ELR (cell line): ENCODE results near the gene RRP8.

Source experiments
- DNase-seq: peaks from one replicate; pipeline ENCODE4 v3.0.0-alpha.2; 2015; ENCODE audit warnings: low read depth

Gene RRP8

DNA sequence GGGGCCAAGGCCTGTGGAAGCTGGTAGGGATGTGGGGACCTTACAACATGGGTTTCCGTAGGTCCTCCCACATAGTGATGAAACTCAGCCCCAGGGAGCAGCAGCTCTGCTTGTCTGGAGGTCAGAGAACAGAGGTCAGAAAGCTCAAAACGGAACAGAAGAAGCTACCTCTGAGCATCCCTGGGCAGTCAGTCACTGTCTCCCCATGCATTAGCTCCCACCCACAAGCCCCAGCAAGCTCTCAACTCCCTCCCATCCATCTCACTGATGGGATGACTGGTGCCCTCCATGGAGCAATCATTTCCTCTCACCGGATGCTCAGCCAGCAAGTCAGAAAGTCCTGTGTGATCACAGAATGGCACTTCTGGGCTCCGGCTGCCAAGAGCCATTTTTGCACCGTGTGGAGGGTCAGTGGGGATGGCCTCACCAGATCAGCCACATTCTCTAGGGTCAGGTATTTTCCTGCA lies 13.9 kb upstream of the RRP8 start:
- peak; percentile 81 for DNase-seq

DNA sequence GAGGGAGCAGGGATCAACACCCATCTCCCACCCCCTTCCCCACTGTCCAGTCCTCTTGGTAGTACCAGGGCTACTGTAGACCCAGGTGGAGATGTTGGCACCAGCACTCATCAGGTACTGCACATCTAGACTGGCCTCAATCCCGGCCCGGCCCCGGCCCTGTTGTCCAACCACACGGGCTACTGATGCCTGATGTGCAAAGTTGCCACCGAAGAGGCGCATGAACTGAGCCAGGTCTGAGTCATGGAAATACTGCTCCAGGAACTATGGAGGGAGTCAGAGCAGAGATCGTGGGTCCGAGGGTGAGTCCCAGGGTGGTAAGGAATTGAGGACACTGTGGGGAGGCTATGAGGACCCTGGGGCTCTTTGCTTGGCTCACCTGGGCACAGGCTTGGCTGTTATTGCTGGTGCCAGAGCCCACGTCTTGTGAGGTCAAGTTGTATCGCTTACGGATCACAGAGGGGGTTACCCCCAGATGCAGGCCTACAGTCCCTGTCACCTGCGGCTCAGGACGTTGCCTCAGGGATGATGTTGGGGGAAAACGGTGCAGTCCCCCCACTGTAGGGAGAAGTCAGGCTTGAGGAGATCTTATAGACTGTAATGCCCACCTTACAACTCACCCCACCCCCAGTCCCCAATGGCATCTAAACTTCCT lies 13.3 kb upstream of the RRP8 start:
- DNase-seq = peak; percentile 65

DNA sequence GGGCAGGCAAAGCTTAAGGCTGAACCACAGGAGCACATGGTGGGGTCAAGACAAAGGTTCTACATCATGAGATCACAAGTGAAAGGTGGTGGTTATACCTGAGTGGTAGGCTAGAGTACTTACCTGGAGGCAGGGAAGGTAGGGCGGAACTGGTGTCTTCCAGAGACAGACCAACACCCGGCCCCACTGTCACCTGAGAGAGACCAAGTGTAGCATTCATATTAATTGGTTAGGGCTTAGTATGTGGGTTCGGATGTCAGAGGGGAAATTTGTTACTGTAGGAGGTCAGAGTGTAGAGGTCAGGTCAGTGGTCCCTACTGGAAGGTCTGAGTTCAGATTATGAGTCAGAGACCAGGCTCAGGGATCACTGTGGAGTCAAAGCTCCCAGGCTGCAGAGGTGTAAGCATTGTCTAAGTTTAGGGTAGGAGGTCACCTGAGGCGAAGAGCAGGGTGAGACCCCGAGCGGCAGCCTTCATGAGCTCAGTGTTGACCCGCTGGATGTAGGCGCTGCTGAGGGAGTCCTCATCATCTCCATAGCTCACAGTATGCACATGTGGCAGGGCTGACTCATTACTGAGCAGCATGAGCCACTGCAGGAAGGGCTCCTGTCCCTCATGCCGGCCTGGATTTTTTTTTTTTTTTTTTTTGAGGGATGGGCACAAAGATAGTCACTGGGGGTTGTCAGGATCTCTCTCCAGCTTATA lies 12.6 kb upstream of the RRP8 start:
- DNase-seq = peak; percentile 85

DNA sequence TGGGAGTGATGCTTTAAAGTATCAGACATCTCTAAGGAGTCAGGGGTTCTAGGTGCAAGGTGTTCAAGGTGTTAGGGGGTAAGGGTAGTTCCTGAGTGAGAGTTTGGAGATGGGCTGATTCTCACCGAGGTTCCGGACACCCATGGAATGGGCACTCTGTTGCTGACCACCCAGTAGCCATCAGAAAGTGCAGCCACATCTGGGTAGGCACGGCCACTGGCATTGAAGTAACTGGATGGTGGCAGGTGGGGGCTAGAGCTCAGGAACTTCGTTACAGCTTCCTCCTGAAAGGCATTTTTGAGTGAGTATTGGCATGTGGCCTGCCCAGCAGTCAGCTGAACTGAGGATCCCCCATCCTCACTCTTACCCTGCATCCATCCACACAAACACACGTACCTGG lies 11.6 kb upstream of the RRP8 start:
- DNase-seq = no peak

DNA sequence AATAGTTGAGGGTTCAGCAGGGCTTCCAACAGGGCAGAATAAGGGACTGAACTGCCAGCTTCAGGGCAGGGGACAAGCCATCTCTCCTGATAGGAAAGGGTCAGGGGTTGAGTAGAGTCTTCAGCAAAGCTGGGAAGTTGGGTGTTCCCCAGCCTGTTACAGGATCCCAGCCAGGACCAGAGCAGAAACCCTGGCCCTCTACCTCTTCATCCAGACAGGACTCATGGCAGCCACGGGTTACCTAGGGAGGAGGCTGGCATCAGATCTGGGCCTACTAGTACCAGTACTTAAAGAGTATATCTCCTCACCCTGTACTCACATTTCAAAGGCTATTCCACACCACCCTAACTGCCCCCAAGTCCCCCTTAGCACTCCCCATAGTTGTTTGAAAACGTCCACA lies 11.0 kb upstream of the RRP8 start:
- no peak for DNase-seq

DNA sequence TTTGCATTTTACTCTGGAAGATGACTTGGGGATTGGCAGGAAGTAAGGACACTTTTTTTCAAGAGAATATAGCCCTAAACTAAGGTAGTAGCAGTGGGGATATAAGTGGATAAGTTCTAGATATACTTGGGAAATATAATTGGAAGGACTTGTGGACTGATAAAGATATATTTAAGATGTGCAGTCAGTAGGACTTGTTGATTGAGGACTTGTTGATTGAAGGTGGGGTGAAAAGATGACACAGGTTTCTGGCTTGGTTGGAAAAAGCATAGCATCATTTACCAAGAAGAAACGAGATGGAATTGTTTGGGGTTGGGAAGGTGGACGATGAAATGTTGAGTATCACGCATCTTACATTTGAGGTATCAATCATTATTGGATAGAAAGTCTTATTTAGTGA lies 10.1 kb upstream of the RRP8 start:
- DNase-seq = no peak

DNA sequence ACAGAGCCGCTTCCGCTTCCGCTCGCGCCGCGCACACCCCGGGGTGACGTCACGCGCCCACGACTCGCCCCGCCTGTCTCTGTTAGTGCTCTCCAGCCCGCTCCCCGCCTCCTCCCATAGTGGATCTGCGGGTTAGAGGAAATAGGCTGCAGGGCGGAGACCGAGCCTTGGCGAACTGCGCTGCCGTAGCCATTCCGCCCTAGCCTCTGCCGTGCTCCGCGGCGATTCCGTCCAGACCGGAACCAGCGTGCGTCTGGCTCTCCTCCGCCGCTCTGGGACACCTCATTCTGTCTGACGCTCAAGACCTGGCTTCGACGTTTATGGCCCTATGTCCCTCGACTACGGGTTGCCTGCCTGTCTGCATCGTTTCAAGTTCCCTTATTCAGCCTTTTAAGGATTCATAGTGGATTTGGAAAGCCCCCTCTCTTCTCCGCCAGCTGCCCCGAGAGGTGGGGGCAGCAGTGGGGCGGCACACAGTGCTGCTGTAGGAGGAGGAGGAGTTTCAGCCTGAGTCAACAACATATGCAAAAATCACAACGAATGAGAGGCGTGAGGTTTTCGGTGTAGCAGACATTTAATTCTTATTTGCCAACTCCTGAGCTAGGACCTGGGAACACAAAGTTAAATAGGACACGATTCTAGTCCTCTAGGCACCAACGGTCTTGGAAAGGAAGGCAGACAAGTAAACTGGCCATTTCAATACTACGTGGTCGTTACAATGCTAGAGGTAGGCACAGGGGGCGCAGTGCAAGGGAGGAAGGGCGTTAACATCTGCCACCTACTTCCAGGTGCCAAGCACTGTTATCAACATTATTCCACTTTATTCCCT lies 9.0 kb upstream of the RRP8 start, which contains the start of gene TAF10:
TAF10 (minus strand) TSS at position 4 of the 829 bp plus-strand sequence. CDS start 27 bp downstream, outside the sequence.
- DNase-seq = peak; percentile 98

DNA sequence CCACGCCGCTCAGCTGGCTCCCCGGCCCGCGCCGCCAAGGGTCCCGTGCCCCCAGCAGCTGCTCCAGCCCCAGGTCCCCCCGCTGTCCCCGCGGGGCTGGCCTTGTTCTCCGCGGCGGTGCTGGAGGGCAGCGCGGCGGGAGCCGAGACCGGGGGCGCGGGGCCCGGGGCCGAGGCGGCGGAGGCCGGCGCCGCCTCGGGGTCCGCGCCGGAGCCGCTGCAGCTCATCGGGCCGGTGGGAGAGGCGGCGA lies 8.5 kb upstream of the RRP8 start:
- DNase-seq = no peak

DNA sequence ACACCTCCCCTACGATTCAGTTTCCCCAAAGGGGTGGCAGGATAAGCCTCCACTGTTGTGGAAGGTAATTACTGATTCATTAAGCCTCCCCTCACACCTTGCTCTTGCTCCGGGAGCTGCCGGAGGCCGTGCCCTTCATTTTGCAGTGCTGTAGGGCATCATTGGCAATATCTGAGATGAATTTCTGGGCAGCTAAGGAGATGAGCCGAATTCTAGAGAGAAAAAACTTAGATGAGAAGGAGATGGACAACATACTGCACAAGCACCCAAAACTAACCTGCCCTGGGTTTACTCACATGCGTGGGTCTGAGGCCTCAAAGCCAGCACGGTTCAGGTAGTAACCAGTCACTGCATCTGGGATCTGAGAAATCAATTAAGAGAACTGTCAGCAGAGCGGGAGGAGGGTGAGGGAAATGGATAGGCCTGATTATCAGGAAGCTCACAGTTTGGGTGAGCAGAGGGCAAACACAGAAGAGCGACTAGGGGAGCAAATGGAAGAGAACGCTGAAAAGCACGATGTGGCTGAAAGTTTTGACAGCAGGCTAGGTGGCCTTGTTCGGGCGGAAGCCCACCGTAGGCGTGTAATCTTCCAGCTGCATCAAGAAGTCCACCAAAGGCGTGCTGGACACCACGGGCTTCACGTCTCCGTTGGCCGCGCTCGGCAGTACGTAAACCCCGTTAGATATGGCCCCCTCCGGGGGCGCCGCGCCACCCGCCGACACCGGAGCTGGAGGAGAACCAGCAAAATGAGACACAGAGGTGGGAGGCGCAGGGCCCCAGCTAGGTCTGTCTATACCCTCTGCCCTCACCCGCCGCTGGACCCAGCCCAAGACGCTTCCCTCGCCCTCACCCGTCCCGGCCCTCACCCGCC lies 7.9 kb upstream of the RRP8 start:
- DNase-seq = peak; percentile 36

DNA sequence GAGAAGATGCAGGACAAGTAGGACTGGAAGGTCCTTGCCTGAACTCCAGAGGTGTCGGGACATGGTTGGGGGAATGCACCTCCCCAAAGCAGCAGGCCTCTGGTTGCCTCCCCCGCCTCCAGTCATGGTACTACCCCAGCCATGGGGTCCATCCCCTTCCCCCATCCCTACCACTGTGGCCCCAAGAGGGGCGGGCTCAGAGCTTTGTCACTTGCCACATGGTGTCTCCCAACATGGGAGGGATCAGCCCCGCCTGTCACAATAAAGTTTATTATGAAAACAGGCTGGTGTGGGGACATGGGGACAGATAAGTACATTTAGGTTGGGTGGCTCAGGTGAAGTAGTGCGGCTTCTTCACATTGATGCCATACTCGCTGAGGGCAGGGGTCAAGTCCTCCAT lies 7.2 kb upstream of the RRP8 start:
- DNase-seq = no peak

DNA sequence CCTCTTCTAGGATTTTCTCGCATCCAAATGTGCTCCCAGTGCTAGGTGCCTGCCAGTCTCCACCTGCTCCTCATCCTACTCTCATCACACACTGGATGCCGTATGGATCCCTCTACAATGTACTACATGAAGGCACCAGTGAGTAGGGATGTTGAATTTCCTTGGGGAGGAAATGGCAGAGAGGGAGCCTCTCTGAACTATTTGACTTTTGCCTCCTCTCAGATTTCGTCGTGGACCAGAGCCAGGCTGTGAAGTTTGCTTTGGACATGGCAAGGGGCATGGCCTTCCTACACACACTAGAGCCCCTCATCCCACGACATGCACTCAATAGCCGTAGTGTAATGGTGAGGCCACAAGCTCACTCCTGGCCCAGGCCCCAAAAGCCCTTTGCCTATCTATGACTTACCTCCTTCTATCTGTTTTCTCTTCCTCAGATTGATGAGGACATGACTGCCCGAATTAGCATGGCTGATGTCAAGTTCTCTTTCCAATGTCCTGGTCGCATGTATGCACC lies 6.1 kb upstream of the RRP8 start:
- no peak for DNase-seq

DNA sequence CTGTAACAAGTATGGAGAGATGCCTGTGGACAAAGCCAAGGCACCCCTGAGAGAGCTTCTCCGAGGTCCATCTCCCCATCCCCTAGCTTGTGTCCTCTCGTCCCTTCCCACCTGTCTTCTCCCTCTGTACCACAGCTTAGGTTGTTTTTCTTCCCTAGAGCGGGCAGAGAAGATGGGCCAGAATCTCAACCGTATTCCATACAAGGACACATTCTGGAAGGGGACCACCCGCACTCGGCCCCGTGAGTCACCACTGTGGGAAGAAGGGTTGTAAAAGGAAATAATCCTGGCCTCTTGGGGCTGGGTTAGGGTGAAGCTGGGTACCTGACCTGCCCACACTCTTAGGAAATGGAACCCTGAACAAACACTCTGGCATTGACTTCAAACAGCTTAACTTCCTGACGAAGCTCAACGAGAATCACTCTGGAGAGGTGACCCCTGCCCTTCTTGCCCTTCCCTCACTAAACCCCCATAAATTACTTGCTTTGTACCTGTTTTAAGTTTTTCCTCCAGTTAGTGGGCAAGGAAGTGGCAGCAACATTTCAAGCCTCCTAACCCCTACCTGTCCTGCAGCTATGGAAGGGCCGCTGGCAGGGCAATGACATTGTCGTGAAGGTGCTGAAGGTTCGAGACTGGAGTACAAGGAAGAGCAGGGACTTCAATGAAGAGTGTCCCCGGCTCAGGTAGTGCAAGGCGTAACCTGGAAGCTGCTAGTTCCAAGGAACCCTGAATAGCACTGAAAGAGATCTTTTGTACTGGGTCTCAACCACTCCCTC lies 5.5 kb upstream of the RRP8 start:
- DNase-seq = no peak

DNA sequence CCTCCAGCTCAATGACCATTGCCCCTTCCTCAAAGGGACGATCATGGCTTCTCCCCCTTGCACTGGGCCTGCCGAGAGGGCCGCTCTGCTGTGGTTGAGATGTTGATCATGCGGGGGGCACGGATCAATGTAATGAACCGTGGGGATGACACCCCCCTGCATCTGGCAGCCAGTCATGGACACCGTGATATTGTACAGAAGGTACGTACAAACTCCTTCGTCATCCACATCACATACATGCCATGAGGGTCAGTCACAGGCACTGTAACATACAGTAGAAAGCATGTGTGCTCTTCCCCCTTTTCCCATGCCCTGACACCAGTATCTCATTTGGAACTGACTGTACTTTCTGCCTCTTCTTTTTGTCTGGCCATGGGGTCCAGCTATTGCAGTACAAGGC lies 4.6 kb upstream of the RRP8 start:
- DNase-seq = no peak

DNA sequence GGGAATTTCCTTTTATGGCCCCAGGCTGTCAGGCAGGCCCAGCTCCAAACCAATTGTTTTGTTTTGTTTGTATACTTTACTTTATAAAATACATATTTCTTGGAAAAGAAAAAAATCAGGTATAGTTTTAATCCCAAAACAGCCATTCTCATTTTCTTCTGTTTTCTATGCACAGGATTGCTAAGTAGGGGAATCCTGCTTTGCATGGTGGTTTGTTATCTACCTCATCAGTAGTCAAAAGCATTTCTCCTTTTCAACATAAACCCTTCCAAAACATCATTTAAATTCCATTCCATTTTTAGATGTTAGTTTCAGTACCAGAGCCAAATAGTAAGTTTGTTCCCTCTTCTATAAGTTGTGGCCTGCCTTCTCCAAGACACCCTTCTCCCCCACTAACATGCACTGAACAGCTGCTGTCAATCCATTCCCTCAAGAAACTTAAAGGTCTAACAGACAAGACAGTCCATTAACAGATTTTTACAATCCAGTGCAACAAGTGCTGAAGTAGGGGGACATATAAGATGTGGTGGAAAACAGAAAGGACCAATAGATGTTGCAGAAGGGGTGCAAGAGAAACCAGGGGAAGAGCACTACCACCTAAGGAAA lies 3.9 kb upstream of the RRP8 start:
- no peak for DNase-seq

DNA sequence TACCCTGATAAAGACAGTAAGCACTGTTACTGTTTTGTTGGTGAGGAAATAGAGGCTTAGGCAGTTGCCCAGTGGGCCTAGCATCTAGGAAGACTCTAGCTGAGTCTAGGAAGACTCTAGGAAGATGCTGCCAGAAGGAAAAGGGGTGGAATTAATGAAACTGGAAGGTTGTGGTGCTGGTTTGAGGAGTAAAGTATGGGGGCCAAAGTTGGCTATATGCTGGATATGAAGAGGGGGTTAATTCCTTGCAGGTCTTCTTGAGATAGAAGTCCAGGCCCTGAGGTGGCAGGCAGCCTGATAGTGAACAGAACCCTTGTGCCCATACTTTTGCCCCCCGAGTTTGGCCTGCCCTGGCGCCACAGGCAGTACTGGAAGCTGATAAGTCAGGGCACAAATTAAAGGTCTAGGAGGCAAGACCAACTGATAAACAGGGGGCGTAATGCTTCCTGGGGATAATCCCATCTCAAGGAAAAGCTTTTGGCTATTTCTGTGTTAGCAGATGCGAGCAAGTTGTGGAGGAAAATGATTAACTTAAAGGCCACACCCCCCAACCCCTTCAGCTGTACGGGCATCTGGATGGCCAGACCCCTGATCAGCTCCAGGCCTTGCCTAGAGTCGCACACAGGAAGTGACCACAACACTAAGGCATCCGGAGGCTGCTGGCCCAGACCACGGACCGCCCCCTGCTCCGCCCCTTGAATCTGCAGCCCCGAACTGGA lies 3.2 kb upstream of the RRP8 start:
- peak; percentile 97 for DNase-seq

DNA sequence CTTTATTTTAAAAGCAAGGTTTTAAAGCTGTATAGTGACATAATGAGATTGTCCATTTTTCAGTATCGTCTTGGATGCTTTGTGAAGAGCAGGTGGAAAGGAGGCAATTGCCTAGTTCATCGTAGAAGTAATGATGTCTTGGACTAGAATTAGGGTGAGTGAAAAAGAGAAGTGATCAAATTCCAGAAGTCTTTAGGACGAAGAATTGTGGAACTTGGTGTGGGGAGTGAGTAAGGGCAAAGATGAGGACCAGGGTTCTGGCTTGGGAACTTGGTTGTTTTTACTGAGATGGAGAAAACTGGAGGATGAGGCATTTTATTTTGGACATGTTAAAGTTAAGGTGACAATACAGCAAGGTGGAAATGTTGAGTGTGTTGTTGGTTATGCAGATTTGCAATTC lies 1.4 kb upstream of the RRP8 start:
- DNase-seq = no peak

DNA sequence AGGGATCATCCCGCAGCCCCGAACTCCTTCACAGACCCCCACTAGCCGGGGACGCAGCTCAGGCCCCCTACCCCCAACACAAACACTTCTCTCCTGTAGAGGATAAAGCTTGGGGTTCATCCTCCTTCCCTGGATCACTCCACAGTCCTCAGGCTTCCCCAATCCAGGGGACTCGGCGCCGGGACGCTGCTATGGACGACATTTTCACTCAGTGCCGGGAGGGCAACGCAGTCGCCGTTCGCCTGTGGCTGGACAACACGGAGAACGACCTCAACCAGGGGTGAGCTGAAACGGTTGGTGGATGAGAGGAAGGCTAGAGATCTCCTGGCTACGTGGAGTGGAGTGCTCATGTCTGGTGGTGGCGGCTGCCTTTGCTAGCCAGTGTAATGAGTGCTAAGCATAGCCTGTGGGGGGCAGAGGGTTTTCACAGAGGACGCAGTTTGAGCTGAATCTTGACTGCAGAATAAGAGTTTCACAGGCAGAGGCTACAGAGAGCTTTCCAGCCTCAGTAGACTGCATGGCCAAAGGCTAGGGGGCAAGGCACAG lies 738 bp upstream of the RRP8 start:
- peak; percentile 70 for DNase-seq

DNA sequence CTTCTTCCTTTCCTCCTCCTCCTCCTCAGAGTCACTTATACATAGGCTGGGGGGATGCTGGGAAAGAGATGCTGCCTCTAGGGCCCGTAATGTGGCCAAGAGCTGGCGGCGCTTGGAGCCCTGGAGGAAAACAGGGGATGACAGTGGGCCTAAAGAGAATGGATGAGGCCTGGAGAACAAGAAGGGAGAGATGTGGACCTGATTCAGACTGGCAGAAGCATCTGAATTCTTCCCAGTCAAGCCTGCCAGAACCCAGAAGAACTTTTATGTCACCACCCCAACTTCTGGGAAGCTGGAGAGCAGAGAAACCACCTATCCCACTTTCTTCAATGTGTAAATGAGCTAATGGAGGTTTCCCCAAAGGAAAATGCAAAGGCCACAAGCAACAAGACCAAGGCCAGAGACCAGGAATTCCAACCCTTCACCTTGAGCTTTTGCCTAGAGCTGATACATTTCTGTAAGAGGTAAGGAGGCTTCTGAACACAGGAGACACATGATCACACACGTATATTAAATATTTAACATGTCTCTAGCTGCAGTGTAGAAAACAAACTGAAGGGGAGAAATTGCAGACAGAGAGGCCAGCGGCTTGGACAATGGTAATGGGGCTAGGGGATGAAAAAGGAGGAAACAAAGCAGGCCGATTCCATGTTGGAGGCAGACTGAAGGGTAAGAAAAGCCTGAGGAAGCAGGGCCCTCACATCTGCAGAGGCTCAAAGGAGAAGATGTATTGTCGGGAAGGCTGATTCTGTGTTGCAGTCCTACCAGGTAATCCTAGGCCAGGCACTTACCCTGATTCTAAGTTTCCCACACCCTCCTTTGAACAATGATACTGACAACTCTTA lies 1.1 kb downstream of the RRP8 start:
- DNase-seq = no peak

DNA sequence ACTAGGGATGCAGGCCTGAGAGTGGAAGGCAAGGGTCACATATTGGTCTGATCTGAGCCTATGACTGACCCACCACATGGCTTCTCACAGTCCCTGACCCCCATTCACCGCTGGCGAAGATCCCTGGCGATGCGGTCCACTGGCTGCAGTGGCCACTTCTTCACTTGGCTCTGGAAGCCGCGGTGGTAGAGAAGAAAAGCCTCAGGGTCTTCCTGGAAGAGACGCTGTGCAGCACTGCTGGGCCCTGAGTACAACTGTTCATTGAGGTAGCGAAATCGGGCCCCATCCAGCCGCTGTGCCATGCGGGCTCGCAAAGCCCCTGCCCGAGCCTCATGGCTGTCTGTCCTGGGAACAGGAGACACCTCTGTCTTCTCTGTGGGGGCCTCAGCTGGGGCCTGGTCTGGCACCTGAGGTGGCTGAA lies 2.4 kb downstream of the RRP8 start:
- DNase-seq = no peak
